WTC11 (cell line): ENCODE measurements around the gene NUP93. TPM values are rescaled to one million over a fixed set of nuclear protein-coding genes. Genes with fewer than 3 reads are reported as not detected.

Experiments used
- ATAC-seq: fragments of 200-7000 bp; cut with Tn5 transposase; 2 replicates; pipeline ENCODE4 v1.10.0; 2021; ENCODE audit warnings: mild to moderate bottlenecking, moderate library complexity
- CTCF ChIA-PET: fragments of 300-600 bp; sonication (Branson Sonifier 250); formaldehyde crosslinking; loops from one replicate; lab custom pipeline; 2021; ENCODE audit warnings: antibody characterized with exemption; lab: Charles Lee
- POLR2A ChIA-PET: fragments of 350-600 bp; sonication (Branson Sonifier 250); formaldehyde crosslinking; loops from one replicate; lab custom pipeline; 2021; ENCODE audit warnings: antibody characterized with exemption; lab: Charles Lee
- DNase-seq: peaks from one replicate; pipeline ENCODE4 v3.0.0; 2021; ENCODE audit warnings: low spot score
- H3K27ac Mint-ChIP-seq: 2 replicates; pipeline ENCODE4 v1.8.0; 2021; ENCODE audit warnings: mixed read lengths
- H3K27me3 Mint-ChIP-seq: 2 replicates; pipeline ENCODE4 v1.8.0; 2021; ENCODE audit warnings: low read depth, mild to moderate bottlenecking, moderate library complexity, mixed read lengths
- H3K36me3 Mint-ChIP-seq: 2 replicates; pipeline ENCODE4 v1.8.0; 2021; ENCODE audit warnings: mixed read lengths
- H3K4me1 Mint-ChIP-seq: 2 replicates; pipeline ENCODE4 v1.8.0; 2022; ENCODE audit warnings: mixed read lengths
- H3K4me3 Mint-ChIP-seq: 2 replicates; pipeline ENCODE4 v1.8.0; 2021; ENCODE audit warnings: mild to moderate bottlenecking, moderate library complexity, mixed read lengths
- H3K9me3 Mint-ChIP-seq: 2 replicates; pipeline ENCODE4 v1.8.0; 2021; ENCODE audit warnings: mixed read lengths
- HMGA2 ChIP-seq: fragments of 250-450 bp; sonication (Bioruptor Pico); IDR thresholded peaks from 2 replicates; pipeline ENCODE4 v1.4.0; 2021; ENCODE audit warnings: mild to moderate bottlenecking, moderate library complexity
- IRF2 ChIP-seq: sonication (generic); formaldehyde crosslinking; IDR thresholded peaks from 2 replicates; pipeline ENCODE4 v1.8.0; 2022; ENCODE audit warnings: low read depth, missing genetic modification reagents, borderline replicate concordance
- NFYB ChIP-seq: sonication (generic); formaldehyde crosslinking; conservative IDR thresholded peaks from 2 replicates; pipeline ENCODE4 v1.8.0; 2022; ENCODE audit warnings: low read depth, missing genetic modification reagents
- NR3C1 ChIP-seq: sonication (generic); formaldehyde crosslinking; conservative IDR thresholded peaks from 2 replicates; pipeline ENCODE4 v1.8.1; 2023; ENCODE audit warnings: low read depth, mild to moderate bottlenecking, missing genetic modification reagents
- PRRX2 ChIP-seq: fragments of 250-450 bp; sonication (Bioruptor Pico); IDR thresholded peaks from 2 replicates; pipeline ENCODE4 v1.8.0; 2021; ENCODE audit warnings: mild to moderate bottlenecking
- TEAD4 ChIP-seq: sonication (generic); formaldehyde crosslinking; IDR thresholded peaks from 2 replicates; pipeline ENCODE4 v1.8.0; 2022; ENCODE audit warnings: mild to moderate bottlenecking, missing genetic modification reagents
- ZNF219 ChIP-seq: sonication (generic); formaldehyde crosslinking; IDR thresholded peaks from 2 replicates; pipeline ENCODE4 v1.8.0; 2023; ENCODE audit warnings: missing genetic modification reagents, mild to moderate bottlenecking, borderline replicate concordance
- ZNF263 ChIP-seq: sonication (generic); formaldehyde crosslinking; IDR thresholded peaks from 2 replicates; pipeline ENCODE4 v1.8.1; 2022; ENCODE audit warnings: low read depth, mild to moderate bottlenecking, moderate library complexity, missing genetic modification reagents
- ZNF423 ChIP-seq: fragments of 250-450 bp; sonication (Bioruptor Pico); IDR thresholded peaks from 2 replicates; pipeline ENCODE4 v2.1.2; 2022; ENCODE audit warnings: mild to moderate bottlenecking, moderate library complexity
- ZNF671 ChIP-seq: fragments of 250-450 bp; sonication (Bioruptor Pico); IDR thresholded peaks from 2 replicates; pipeline ENCODE4 v1.8.0; 2021; ENCODE audit warnings: mild to moderate bottlenecking
- total RNA-seq: library from RNA; stranded (reverse); gene quantifications from 3 replicates; pipeline ENCODE4 v1.2.3, GENCODE V29; 2021
- TF ChIP-seq, protein P1 (sequence below): sonication (generic); formaldehyde crosslinking; IDR thresholded peaks from 2 replicates; pipeline ENCODE4 v1.8.0; 2023; ENCODE audit warnings: missing genetic modification reagents, mild to moderate bottlenecking, borderline replicate concordance
- TF ChIP-seq, protein P2 (sequence below): sonication (generic); formaldehyde crosslinking; IDR thresholded peaks from 2 replicates; pipeline ENCODE4 v1.8.1; 2022; ENCODE audit warnings: low read depth, missing genetic modification reagents, borderline replicate concordance
- TF ChIP-seq, protein P3 (sequence below): sonication (generic); formaldehyde crosslinking; IDR thresholded peaks from 2 replicates; pipeline ENCODE4 v1.8.0; 2022; ENCODE audit warnings: mild to moderate bottlenecking, missing genetic modification reagents
- TF ChIP-seq, protein P4 (sequence below): sonication (generic); formaldehyde crosslinking; IDR thresholded peaks from 2 replicates; pipeline ENCODE4 v1.8.0; 2022; ENCODE audit warnings: missing genetic modification reagents
- TF ChIP-seq, protein P5 (sequence below): sonication (generic); formaldehyde crosslinking; IDR thresholded peaks from 2 replicates; pipeline ENCODE4 v1.8.1; 2023; ENCODE audit warnings: mild to moderate bottlenecking, missing genetic modification reagents, borderline replicate concordance

The NUP93 gene
- total RNA-seq, 1 experiment from 2014 or later, result 185 TPM

DNA sequence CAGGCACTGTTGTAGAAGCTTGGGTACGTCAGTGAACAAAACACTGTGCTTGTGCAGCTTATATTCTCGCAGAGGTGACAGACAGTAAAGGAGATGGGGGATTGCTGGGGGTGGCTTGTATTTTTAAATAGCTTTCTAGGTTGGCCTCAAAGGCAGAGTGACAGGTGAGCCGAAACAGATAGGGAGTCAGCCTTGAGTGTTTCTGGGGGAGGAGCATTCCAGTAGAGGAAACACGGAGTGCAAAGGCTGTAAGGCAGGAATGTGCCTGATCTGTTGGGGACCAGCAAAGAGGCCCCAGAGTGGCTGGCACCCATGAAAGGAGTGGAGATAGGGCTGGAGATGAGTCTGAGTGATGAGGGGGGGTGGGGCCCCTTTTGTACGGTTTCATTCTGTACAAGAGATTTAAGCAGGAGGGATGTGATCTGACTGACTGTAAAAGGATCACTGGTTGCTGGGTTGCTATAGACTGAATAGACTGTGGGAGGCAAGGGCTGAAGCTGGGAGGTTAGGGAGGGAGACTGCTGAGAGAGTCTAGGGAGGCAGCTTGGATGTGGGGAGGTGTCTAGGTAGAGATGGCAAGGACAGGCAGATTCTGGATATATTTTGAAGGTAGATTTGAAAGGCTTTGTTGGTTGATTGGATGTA lies 15.2 kb downstream of the NUP93 start:
- peaks cover 46% of the 10 kb centered on the region for H3K4me1 Mint-ChIP-seq
- POLR2A ChIA-PET, result no interaction called here

DNA sequence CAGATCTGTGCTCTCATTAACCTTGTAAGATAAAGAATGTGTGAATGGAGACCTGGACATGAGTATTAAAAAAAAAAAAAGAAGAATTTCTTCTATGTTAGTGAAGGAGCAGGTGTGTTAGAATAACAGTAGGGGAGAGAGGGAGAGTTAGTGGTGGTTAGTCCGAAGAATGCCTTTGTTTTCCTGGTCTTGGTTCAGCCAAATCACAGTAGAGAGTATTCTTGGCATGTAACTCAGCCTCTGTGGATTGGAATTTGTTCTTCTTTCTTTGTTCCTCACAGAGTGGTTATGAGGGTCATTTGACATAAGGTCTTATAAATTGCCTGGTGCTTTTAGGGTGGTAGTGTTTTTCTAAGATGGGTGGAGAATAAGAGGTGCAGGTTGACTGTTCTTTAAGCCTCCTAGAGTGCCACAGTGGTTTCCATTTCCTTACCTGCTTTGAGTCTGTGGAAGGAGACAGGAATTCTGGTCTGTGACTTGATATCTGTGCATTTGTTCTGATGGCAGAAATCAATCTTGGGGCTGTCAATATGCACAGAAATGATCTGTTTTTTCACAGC lies 17.6 kb downstream of the NUP93 start:
- H3K27me3 Mint-ChIP-seq, result no peaks in the 10 kb centered on the region
- H3K4me1 Mint-ChIP-seq, result peaks cover 44% of the 10 kb centered on the region
- peaks cover 5% of the 10 kb centered on the region for H3K9me3 Mint-ChIP-seq
- ChIA-PET POLR2A (no interaction called here), CTCF (no interaction called here)
- H3K4me3 Mint-ChIP-seq, result no peak overlapping the region
- H3K36me3 Mint-ChIP-seq, result peaks cover 17% of the 10 kb centered on the region
- ATAC-seq (peak; percentile 76), DNase-seq (no peak)
- peak overlapping the region; percentile 71; the same call in 1 of the 2 replicates for H3K27ac Mint-ChIP-seq
- TF ChIP-seq ZNF219 (CRISPR knock-in tag), result no peak
- TF ChIP-seq NR3C1 (CRISPR knock-in tag), result no peak
- no peak for TF ChIP-seq IRF2 (CRISPR knock-in tag)
- no peak for TF ChIP-seq ZNF263 (CRISPR knock-in tag)

More for the DNA sequence above, 15.2 kb downstream of the NUP93 start:
- TF ChIP-seq, protein P1, sequence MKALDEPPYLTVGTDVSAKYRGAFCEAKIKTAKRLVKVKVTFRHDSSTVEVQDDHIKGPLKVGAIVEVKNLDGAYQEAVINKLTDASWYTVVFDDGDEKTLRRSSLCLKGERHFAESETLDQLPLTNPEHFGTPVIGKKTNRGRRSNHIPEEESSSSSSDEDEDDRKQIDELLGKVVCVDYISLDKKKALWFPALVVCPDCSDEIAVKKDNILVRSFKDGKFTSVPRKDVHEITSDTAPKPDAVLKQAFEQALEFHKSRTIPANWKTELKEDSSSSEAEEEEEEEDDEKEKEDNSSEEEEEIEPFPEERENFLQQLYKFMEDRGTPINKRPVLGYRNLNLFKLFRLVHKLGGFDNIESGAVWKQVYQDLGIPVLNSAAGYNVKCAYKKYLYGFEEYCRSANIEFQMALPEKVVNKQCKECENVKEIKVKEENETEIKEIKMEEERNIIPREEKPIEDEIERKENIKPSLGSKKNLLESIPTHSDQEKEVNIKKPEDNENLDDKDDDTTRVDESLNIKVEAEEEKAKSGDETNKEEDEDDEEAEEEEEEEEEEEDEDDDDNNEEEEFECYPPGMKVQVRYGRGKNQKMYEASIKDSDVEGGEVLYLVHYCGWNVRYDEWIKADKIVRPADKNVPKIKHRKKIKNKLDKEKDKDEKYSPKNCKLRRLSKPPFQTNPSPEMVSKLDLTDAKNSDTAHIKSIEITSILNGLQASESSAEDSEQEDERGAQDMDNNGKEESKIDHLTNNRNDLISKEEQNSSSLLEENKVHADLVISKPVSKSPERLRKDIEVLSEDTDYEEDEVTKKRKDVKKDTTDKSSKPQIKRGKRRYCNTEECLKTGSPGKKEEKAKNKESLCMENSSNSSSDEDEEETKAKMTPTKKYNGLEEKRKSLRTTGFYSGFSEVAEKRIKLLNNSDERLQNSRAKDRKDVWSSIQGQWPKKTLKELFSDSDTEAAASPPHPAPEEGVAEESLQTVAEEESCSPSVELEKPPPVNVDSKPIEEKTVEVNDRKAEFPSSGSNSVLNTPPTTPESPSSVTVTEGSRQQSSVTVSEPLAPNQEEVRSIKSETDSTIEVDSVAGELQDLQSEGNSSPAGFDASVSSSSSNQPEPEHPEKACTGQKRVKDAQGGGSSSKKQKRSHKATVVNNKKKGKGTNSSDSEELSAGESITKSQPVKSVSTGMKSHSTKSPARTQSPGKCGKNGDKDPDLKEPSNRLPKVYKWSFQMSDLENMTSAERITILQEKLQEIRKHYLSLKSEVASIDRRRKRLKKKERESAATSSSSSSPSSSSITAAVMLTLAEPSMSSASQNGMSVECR, result no peak
- TF ChIP-seq, protein P2, sequence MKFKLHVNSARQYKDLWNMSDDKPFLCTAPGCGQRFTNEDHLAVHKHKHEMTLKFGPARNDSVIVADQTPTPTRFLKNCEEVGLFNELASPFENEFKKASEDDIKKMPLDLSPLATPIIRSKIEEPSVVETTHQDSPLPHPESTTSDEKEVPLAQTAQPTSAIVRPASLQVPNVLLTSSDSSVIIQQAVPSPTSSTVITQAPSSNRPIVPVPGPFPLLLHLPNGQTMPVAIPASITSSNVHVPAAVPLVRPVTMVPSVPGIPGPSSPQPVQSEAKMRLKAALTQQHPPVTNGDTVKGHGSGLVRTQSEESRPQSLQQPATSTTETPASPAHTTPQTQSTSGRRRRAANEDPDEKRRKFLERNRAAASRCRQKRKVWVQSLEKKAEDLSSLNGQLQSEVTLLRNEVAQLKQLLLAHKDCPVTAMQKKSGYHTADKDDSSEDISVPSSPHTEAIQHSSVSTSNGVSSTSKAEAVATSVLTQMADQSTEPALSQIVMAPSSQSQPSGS (CRISPR knock-in tag), result no peak
- TF ChIP-seq ZNF423 (CRISPR knock-in tag) (no peak), TEAD4 (CRISPR knock-in tag) (no peak), HMGA2 (CRISPR knock-in tag) (no peak), ZNF219 (CRISPR knock-in tag) (no peak)
- TF ChIP-seq, protein P3, sequence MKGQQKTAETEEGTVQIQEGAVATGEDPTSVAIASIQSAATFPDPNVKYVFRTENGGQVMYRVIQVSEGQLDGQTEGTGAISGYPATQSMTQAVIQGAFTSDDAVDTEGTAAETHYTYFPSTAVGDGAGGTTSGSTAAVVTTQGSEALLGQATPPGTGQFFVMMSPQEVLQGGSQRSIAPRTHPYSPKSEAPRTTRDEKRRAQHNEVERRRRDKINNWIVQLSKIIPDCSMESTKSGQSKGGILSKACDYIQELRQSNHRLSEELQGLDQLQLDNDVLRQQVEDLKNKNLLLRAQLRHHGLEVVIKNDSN (CRISPR knock-in tag), result no peak
- peak; percentile 22 for DNase-seq
- ATAC-seq, result peak; percentile 83
- Mint-ChIP-seq H3K9me3 (no peaks in the 10 kb centered on the region), H3K27ac (peak overlapping the region; percentile 68), H3K4me3 (no peak overlapping the region), H3K36me3 (peaks cover 13% of the 10 kb centered on the region), H3K27me3 (no peaks in the 10 kb centered on the region)
- CTCF ChIA-PET, result interaction anchor here (1.0 kb wide), 1 partner anchor 137 kb away, joined by 3 read pairs; the partner anchor contains the start of gene MT2A

DNA sequence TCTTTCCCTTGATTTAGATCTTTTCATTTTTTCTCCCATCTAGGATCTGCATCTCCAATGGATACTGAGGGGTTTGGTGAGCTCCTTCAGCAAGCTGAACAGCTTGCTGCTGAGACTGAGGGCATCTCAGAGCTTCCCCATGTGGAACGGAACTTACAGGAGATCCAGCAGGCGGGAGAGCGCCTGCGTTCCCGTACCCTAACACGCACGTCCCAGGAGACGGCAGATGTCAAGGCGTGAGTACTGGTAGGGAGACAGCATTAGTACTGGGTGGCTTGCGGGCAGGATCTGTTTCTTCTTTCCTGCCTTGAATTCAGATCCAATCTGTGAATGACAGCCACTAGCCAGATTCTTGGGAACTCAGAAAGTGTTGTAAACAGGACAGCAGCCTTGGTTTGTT lies 18.3 kb downstream of the NUP93 start:
- peak overlapping the region; percentile 50 for H3K27ac Mint-ChIP-seq
- no peaks in the 10 kb centered on the region for H3K27me3 Mint-ChIP-seq
- H3K9me3 Mint-ChIP-seq, result peaks cover 11% of the 10 kb centered on the region
- TF ChIP-seq NFYB (CRISPR knock-in tag) (no peak), PRRX2 (CRISPR knock-in tag) (no peak), ZNF671 (CRISPR knock-in tag) (no peak)
- TF ChIP-seq, protein P4, sequence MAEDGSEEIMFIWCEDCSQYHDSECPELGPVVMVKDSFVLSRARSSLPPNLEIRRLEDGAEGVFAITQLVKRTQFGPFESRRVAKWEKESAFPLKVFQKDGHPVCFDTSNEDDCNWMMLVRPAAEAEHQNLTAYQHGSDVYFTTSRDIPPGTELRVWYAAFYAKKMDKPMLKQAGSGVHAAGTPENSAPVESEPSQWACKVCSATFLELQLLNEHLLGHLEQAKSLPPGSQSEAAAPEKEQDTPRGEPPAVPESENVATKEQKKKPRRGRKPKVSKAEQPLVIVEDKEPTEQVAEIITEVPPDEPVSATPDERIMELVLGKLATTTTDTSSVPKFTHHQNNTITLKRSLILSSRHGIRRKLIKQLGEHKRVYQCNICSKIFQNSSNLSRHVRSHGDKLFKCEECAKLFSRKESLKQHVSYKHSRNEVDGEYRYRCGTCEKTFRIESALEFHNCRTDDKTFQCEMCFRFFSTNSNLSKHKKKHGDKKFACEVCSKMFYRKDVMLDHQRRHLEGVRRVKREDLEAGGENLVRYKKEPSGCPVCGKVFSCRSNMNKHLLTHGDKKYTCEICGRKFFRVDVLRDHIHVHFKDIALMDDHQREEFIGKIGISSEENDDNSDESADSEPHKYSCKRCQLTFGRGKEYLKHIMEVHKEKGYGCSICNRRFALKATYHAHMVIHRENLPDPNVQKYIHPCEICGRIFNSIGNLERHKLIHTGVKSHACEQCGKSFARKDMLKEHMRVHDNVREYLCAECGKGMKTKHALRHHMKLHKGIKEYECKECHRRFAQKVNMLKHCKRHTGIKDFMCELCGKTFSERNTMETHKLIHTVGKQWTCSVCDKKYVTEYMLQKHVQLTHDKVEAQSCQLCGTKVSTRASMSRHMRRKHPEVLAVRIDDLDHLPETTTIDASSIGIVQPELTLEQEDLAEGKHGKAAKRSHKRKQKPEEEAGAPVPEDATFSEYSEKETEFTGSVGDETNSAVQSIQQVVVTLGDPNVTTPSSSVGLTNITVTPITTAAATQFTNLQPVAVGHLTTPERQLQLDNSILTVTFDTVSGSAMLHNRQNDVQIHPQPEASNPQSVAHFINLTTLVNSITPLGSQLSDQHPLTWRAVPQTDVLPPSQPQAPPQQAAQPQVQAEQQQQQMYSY (CRISPR knock-in tag), result no peak
- TF ChIP-seq, protein P5, sequence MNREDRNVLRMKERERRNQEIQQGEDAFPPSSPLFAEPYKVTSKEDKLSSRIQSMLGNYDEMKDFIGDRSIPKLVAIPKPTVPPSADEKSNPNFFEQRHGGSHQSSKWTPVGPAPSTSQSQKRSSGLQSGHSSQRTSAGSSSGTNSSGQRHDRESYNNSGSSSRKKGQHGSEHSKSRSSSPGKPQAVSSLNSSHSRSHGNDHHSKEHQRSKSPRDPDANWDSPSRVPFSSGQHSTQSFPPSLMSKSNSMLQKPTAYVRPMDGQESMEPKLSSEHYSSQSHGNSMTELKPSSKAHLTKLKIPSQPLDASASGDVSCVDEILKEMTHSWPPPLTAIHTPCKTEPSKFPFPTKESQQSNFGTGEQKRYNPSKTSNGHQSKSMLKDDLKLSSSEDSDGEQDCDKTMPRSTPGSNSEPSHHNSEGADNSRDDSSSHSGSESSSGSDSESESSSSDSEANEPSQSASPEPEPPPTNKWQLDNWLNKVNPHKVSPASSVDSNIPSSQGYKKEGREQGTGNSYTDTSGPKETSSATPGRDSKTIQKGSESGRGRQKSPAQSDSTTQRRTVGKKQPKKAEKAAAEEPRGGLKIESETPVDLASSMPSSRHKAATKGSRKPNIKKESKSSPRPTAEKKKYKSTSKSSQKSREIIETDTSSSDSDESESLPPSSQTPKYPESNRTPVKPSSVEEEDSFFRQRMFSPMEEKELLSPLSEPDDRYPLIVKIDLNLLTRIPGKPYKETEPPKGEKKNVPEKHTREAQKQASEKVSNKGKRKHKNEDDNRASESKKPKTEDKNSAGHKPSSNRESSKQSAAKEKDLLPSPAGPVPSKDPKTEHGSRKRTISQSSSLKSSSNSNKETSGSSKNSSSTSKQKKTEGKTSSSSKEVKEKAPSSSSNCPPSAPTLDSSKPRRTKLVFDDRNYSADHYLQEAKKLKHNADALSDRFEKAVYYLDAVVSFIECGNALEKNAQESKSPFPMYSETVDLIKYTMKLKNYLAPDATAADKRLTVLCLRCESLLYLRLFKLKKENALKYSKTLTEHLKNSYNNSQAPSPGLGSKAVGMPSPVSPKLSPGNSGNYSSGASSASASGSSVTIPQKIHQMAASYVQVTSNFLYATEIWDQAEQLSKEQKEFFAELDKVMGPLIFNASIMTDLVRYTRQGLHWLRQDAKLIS, result no peak
- no peak overlapping the region for H3K4me3 Mint-ChIP-seq
- peaks cover 41% of the 10 kb centered on the region for H3K4me1 Mint-ChIP-seq
- DNase-seq (no peak), ATAC-seq (no peak)
- H3K36me3 Mint-ChIP-seq, result peaks cover 23% of the 10 kb centered on the region
- POLR2A ChIA-PET, result no interaction called here
- CTCF ChIA-PET, result no interaction called here
